CD14-positive monocyte (primary cell): Measurements from ENCODE around the gene HES7. TPM values are rescaled to one million over a fixed set of nuclear protein-coding genes. Genes with fewer than 3 reads are reported as not detected.

Experiments used
- DNase-seq, 3 donors: peaks; one replicate each; pipeline ENCODE4 v3.0.0-alpha.2; 2011 to 2022
- H2AFZ ChIP-seq: 2 replicates; pipeline ENCODE4 v1.6.0; 2012; ENCODE audit warnings: mild to moderate bottlenecking, low read depth, low read length, inconsistent platforms; ENCODE audit not compliant: insufficient read depth, poor library complexity, severe bottlenecking
- H3K27ac ChIP-seq, 2 donors: 1 replicate in 1 of 2; 2 replicates in 1 of 2; pipeline ENCODE4 v1.5.1; 2012 to 2013; ENCODE audit warnings: low read length in 2 of 2, control low read depth in 1 of 2, inconsistent platforms in 1 of 2, low read depth in 1 of 2, mild to moderate bottlenecking in 1 of 2
- H3K27me3 ChIP-seq, 2 donors: one replicate each; pipeline versions ENCODE4 v1.6.0 to v1.6.1; 2011 to 2013; ENCODE audit warnings: low read length in 2 of 2; ENCODE audit not compliant: control insufficient read depth in 2 of 2, insufficient read depth in 2 of 2
- H3K36me3 ChIP-seq, 2 donors: replicated peaks in 1 of 2; 1 replicate in 1 of 2; 2 replicates in 1 of 2; pipeline versions ENCODE4 v1.5.1 to v1.6.1; 2012 to 2013; ENCODE audit warnings: low read length in 2 of 2, control low read depth in 1 of 2, inconsistent platforms in 1 of 2, mild to moderate bottlenecking in 1 of 2; ENCODE audit not compliant: insufficient read depth in 2 of 2, control insufficient read depth in 1 of 2
- H3K4me1 ChIP-seq, 2 donors: 1 replicate in 1 of 2; 2 replicates in 1 of 2; pipeline versions ENCODE4 v1.5.1 to v1.6.1; 2012 to 2013; ENCODE audit warnings: low read length in 2 of 2, control low read depth in 1 of 2, inconsistent platforms in 1 of 2, mild to moderate bottlenecking in 1 of 2, moderate library complexity in 1 of 2; ENCODE audit not compliant: insufficient read depth in 2 of 2, control insufficient read depth in 1 of 2
- H3K4me2 ChIP-seq: replicated peaks from 2 replicates; pipeline ENCODE3; 2012; ENCODE audit warnings: low read length, moderate library complexity, mild to moderate bottlenecking; ENCODE audit not compliant: poor library complexity, severe bottlenecking; ENCODE audit errors: extremely low read depth
- H3K4me3 ChIP-seq, 3 experiments: fragments of 200-600 bp in 1 of 3; sonication (generic) in 1 of 3; replicated peaks in 1 of 3; 1 replicate in 2 of 3; 2 replicates in 1 of 3; pipeline ENCODE4 v1.5.1; 2011 to 2013; ENCODE audit warnings: low read length in 3 of 3, mild to moderate bottlenecking in 3 of 3, control low read depth in 2 of 3, low read depth in 2 of 3, inconsistent platforms in 1 of 3, moderate library complexity in 1 of 3
- H3K79me2 ChIP-seq: 2 replicates; pipeline ENCODE4 v1.6.0; 2012; ENCODE audit warnings: mild to moderate bottlenecking, control low read depth, inconsistent platforms, low read length, moderate library complexity; ENCODE audit not compliant: insufficient read depth
- H3K9ac ChIP-seq: 2 replicates; pipeline ENCODE4 v1.6.0; 2017; ENCODE audit warnings: low read length, mild to moderate bottlenecking; ENCODE audit not compliant: insufficient read depth, poor library complexity, severe bottlenecking
- H3K9me3 ChIP-seq, 2 donors: replicated peaks in 1 of 2; 1 replicate in 1 of 2; 2 replicates in 1 of 2; pipeline versions ENCODE4 v1.5.1 to v1.6.1; 2012 to 2013; ENCODE audit warnings: low read length in 2 of 2, control low read depth in 1 of 2; ENCODE audit not compliant: control insufficient read depth in 1 of 2, insufficient read depth in 1 of 2
- H4K20me1 ChIP-seq: 2 replicates; pipeline ENCODE4 v1.6.0; 2012; ENCODE audit warnings: mild to moderate bottlenecking, low read length, control low read depth, moderate library complexity; ENCODE audit not compliant: insufficient read depth
- H3K27ac Mint-ChIP-seq, 7 donors: one replicate each; pipeline ENCODE4 v1.8.0; 2020; ENCODE audit warnings: mild to moderate bottlenecking in 7 of 7, mixed read lengths in 7 of 7, moderate library complexity in 6 of 7, inconsistent platforms in 2 of 7
- H3K27me3 Mint-ChIP-seq, 3 donors: one replicate each; pipeline ENCODE4 v1.8.0; 2021 to 2022; ENCODE audit warnings: low read depth in 3 of 3, mild to moderate bottlenecking in 3 of 3, mixed read lengths in 3 of 3, moderate library complexity in 3 of 3, inconsistent platforms in 1 of 3
- H3K36me3 Mint-ChIP-seq, 2 donors: one replicate each; pipeline ENCODE4 v1.8.0; 2020; ENCODE audit warnings: mixed read lengths in 2 of 2, inconsistent platforms in 1 of 2, mild to moderate bottlenecking in 1 of 2
- H3K4me1 Mint-ChIP-seq: one replicate; pipeline ENCODE4 v1.8.0; 2020; ENCODE audit warnings: mild to moderate bottlenecking, mixed read lengths
- H3K4me3 Mint-ChIP-seq, 2 donors: one replicate each; pipeline ENCODE4 v1.8.0; 2020; ENCODE audit warnings: mild to moderate bottlenecking in 2 of 2, mixed read lengths in 2 of 2, moderate library complexity in 1 of 2
- H3K9me3 Mint-ChIP-seq, 7 donors: one replicate each; pipeline ENCODE4 v1.8.0; 2020 to 2022; ENCODE audit warnings: mixed read lengths in 7 of 7, mild to moderate bottlenecking in 6 of 7, moderate library complexity in 6 of 7, inconsistent platforms in 2 of 7
- WGBS: methylation state at CpG from one replicate; pipeline ENCODE4 v1.1.5; 2013; ENCODE audit warnings: missing lambda C conversion rate; ENCODE audit not compliant: insufficient coverage; 5-methylcytosine and 5-hydroxymethylcytosine counted together
- intact Hi-C, 2 donors: fragments of 100-400 bp; cut with micrococcal nuclease; formaldehyde crosslinking; loops; one replicate each; pipeline versions ENCODE4 v1.15.0 to v1.15.1; 2023
- polyA plus RNA-seq, 3 donors: library from polyadenylated mRNA; depleted of rRNA in 1 of 3; unstranded in 2 of 3; stranded (reverse) in 1 of 3; fragments of 300-500 nt in 2 of 3; fragments of >200 nt in 1 of 3; fragmentation: Illumina TruSeq in 2 of 3; gene quantifications; 1 replicate in 2 of 3; 2 replicates in 1 of 3; pipeline ENCODE4 v1.2.3, GENCODE V29; 2012 to 2021
- TF ChIP-seq, protein P1 (sequence below): fragments of 200-600 bp; IDR thresholded peaks from one replicate; pipeline ENCODE4 v1.8.0; 2022; ENCODE audit warnings: antibody characterized with exemption, mild to moderate bottlenecking

Gene HES7
- polyA plus RNA-seq, 3 donors = not detected

DNA sequence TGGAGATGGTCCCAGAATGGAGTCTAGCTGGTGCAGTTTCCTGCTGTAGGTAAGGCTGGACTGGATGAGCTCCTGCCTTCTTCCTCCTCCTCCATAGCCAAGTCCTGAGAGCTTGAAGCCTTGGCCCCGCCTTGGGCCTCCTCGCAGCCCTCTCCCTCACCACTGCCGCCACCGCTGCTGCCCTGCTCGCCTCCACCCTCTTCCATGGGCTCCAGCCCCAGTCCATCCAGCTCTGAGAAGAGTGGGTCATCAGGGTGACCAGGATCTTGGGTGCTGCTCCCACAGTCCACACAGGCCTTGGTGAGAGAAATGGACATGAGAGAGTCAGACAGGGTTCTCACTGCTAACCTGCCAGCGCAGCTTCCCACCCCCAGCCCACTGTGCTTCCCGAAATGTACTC is 17.1 kb upstream of the HES7 start:
- WGBS = 100% methylated on average over 5 of the region's 7 CpGs
- Mint-ChIP-seq H3K27ac (peak overlapping the region in 1 of 7 donors; percentile 37), H3K9me3 (no peaks in the 10 kb centered on the region), H3K4me1 (no peaks in the 10 kb centered on the region), H3K27me3 (peaks cover 0 to 9% (median 7%) of the 10 kb centered on the region in 3 donors), H3K4me3 (no peak overlapping the region), H3K36me3 (peaks cover 51 to 60% of the 10 kb centered on the region in 2 donors)
- H3K36me3 ChIP-seq = peaks cover 55 to 61% of the 10 kb centered on the region in 2 donors
- H3K4me1 ChIP-seq = peaks cover 34 to 40% of the 10 kb centered on the region in 2 donors
- no peaks in the 10 kb centered on the region for H3K79me2 ChIP-seq
- H3K27ac ChIP-seq = no peak overlapping the region
- intact Hi-C loops = no loop called here
- no peak for DNase-seq
- TF ChIP-seq, protein P1, sequence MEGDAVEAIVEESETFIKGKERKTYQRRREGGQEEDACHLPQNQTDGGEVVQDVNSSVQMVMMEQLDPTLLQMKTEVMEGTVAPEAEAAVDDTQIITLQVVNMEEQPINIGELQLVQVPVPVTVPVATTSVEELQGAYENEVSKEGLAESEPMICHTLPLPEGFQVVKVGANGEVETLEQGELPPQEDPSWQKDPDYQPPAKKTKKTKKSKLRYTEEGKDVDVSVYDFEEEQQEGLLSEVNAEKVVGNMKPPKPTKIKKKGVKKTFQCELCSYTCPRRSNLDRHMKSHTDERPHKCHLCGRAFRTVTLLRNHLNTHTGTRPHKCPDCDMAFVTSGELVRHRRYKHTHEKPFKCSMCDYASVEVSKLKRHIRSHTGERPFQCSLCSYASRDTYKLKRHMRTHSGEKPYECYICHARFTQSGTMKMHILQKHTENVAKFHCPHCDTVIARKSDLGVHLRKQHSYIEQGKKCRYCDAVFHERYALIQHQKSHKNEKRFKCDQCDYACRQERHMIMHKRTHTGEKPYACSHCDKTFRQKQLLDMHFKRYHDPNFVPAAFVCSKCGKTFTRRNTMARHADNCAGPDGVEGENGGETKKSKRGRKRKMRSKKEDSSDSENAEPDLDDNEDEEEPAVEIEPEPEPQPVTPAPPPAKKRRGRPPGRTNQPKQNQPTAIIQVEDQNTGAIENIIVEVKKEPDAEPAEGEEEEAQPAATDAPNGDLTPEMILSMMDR = no peak
- peaks cover 73% of the 10 kb centered on the region for H4K20me1 ChIP-seq
- H3K9ac ChIP-seq = no peak overlapping the region
- no peak overlapping the region for H3K4me3 ChIP-seq
- peaks cover 0 to 10% of the 10 kb centered on the region in 2 donors for H3K27me3 ChIP-seq
- H3K4me2 ChIP-seq = no peak overlapping the region
- no peaks in the 10 kb centered on the region for H3K9me3 ChIP-seq
- H2AFZ ChIP-seq = no peak overlapping the region

DNA sequence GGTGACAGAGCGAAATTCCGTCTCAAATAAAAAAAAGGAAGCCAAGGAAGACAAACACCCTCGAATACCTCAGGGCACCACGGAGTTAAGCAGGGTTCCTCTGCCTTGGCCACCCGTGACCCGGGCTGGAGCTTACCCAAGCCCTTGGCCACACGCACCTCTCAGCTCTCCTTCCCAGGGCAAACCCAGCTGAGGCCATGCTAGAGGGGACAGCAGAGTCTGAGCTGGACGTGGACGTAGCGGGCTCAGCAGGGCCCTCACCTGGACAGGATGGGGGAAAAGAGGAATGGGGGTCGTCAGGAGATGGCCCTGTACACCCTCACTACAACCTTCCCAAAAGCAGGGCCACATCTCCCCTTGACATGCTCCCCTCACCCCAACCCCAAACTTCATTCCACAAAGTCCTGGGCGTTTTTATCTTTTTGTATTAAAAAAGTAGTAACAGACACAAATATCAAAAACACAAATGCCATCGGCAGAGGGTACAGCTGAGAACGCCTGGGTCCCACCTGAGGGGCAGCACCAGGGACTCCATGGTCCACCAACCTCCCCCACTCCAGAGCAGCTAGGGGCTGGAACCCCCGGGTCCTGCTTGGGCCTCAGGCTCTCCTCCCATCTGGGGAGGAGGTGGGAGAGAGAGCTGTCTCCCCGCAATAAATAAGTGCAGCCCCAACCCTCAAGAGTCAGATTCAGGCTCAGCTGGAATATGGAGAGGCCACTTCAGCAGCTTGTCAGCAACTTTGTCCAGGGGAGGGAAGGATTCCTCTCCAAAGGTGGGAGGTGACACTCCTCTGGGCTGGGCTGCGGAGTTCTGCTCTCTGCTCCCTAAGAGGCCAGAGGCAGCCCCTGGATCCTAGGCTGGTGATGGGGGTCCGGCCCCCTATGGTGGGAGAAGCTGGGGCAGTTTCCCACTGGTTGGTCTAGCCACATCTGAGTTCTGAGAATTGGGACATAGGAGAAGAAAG is 16.4 kb upstream of the HES7 start:
- Mint-ChIP-seq H3K4me1 (no peaks in the 10 kb centered on the region), H3K27me3 (peaks cover 0 to 13% (median 9%) of the 10 kb centered on the region in 3 donors), H3K9me3 (no peaks in the 10 kb centered on the region), H3K4me3 (no peak overlapping the region), H3K27ac (peak overlapping the region in 2 of 7 donors; percentile 18 to 83), H3K36me3 (peaks cover 45 to 53% of the 10 kb centered on the region in 2 donors)
- Histone ChIP-seq H3K9me3 (no peaks in the 10 kb centered on the region), H3K4me3 (peak overlapping the region in 1 of 3 experiments; percentile 11), H3K27ac (peak overlapping the region; percentile 55 to 58), H3K4me2 (peak overlapping the region; percentile 9), H3K4me1 (peaks cover 34 to 40% of the 10 kb centered on the region in 2 donors), H3K36me3 (peaks cover 48 to 54% of the 10 kb centered on the region in 2 donors), H3K27me3 (peaks cover 0 to 10% of the 10 kb centered on the region in 2 donors), H3K9ac (no peak overlapping the region), H4K20me1 (peaks cover 66% of the 10 kb centered on the region), H3K79me2 (no peaks in the 10 kb centered on the region), H2AFZ (no peak overlapping the region)
- DNase-seq = peak; percentile 63 to 71 (median 65)
- intact Hi-C loops = no loop called here
- WGBS = 32% methylated on average over 7 of the region's 18 CpGs
- TF ChIP-seq, protein P1 = no peak
